H1 (cell line): ENCODE measurements around the gene ZDHHC9. TPM values are rescaled to one million over a fixed set of nuclear protein-coding genes. Genes with fewer than 3 reads are reported as not detected.

ENCODE experiments used
- CHD7 ChIP-seq: fragments of 300-600 bp; sonication (generic); IDR thresholded peaks from 2 replicates; pipeline ENCODE4 v1.7.1; 2012; ENCODE audit warnings: low read length, moderate library complexity, mild to moderate bottlenecking, inconsistent platforms; ENCODE audit not compliant: insufficient replicate concordance
- CTCF ChIP-seq, 3 experiments: IDR thresholded peaks; 1 replicate in 2 of 3; 2 replicates in 1 of 3; pipeline versions ENCODE4 v1.5.1 to v1.6.1; 2011; ENCODE audit warnings: low read length in 3 of 3, mild to moderate bottlenecking in 3 of 3, inconsistent platforms in 2 of 3, low read depth in 1 of 3, moderate library complexity in 1 of 3; ENCODE audit not compliant: insufficient read depth in 1 of 3; ENCODE audit errors: control extremely low read depth in 1 of 3
- RXRA ChIP-seq: IDR thresholded peaks from 2 replicates; pipeline ENCODE4 v1.6.1; 2011; ENCODE audit warnings: low read depth, mild to moderate bottlenecking, low read length, moderate library complexity; ENCODE audit not compliant: insufficient read depth
- polyA plus RNA-seq, 7 experiments: library from polyadenylated mRNA; depleted of rRNA in 3 of 7; stranded (reverse) in 5 of 7; unstranded in 2 of 7; fragments of >200 nt in 5 of 7; fragments of 200-250 nt in 2 of 7; gene quantifications; 1 replicate in 5 of 7; 2 replicates in 1 of 7; 4 replicates in 1 of 7; pipeline versions ENCODE4 v1.2.1 to v1.2.3, GENCODE V29; 2011 to 2013; ENCODE audit warnings: missing spikeins in 2 of 7, mixed read lengths in 2 of 7
- total RNA-seq: library from RNA; stranded (reverse); fragmentation: NEBNext Ultra II Directional; extraction: Animal tissue kit (Norgen Biotek cat#: 25700); gene quantifications from 2 replicates; pipeline ENCODE4 v1.2.1, GENCODE V29; 2021

The ZDHHC9 gene
- total and polyA plus RNA-seq, 2 of the 8 experiments (the other 6 are each of a cell fraction or from before 2014, with no cell fraction given) = 18.1 to 28.3 TPM

GRCh38 chrX:129779747-129780146 is 63.9 kb downstream of the ZDHHC9 start, which contains the start of gene SASH3 (continued):
- TF ChIP-seq CHD7 = no peak
- no peak for TF ChIP-seq RXRA
- TF ChIP-seq CTCF (IDR thresholded peaks at IDR 0.05; ENCODE audit: control extremely low read depth in 1 of 3, insufficient read depth in 1 of 3, low read depth in 1 of 3, low read length in 3 of 3) = no peak
